SK-N-SH (cell line): Measurements from ENCODE around the gene HS3ST1. TPM values are rescaled to one million over a fixed set of nuclear protein-coding genes. Genes with fewer than 3 reads are reported as not detected.

Source experiments
- CTCF ChIA-PET: fragments of 300-600, 350-600 bp; formaldehyde crosslinking; extraction: SDS; loops from one replicate; lab custom pipeline; 2021; lab: Yijun Ruan, JAX
- POLR2A ChIA-PET: fragments of 350-600 bp; sonication (Branson Sonifier 250); formaldehyde crosslinking; extraction: SDS; loops from one replicate; lab custom pipeline; 2020; ENCODE audit warnings: antibody characterized with exemption, inconsistent platforms; lab: Yijun Ruan, JAX
- DNase-seq: peaks from one replicate; pipeline ENCODE4 v3.0.0; 2012
- H2AFZ ChIP-seq: fragments of 200-600 bp; sonication (generic); 2 replicates; pipeline ENCODE4 v1.8.1; 2016; ENCODE audit warnings: antibody characterized with exemption, mild to moderate bottlenecking, low read depth
- H3F3A ChIP-seq: fragments of 200-600 bp; sonication (generic); replicated peaks from 2 replicates; pipeline ENCODE3; 2016; ENCODE audit warnings: antibody characterized with exemption, mild to moderate bottlenecking; ENCODE audit not compliant: insufficient read depth
- H3K27ac ChIP-seq, 2 experiments: fragments of 200-500 bp in 1 of 2; fragments of 200-600 bp in 1 of 2; sonication (Bioruptor generic) in 1 of 2; sonication (generic), shearing (Covaris generic) in 1 of 2; 2 replicates each; pipeline versions ENCODE4 v1.5.1 to v1.6.1; 2014 to 2016; ENCODE audit warnings: low read depth in 2 of 2, inconsistent platforms in 1 of 2, low read length in 1 of 2, mild to moderate bottlenecking in 1 of 2, mixed read lengths in 1 of 2
- H3K27me3 ChIP-seq: fragments of 200-600 bp; sonication (generic), shearing (Covaris generic); 2 replicates; pipeline ENCODE4 v1.6.1; 2016; ENCODE audit warnings: mixed run types; ENCODE audit not compliant: insufficient read depth
- H3K36me3 ChIP-seq, 2 experiments: fragments of 200-500 bp in 1 of 2; fragments of 200-600 bp in 1 of 2; sonication (Bioruptor generic) in 1 of 2; sonication (generic) in 1 of 2; replicated peaks in 1 of 2; 2 replicates each; pipeline versions ENCODE3 to v1.5.1; 2014 to 2016; ENCODE audit warnings: low read length in 1 of 2, mild to moderate bottlenecking in 1 of 2; ENCODE audit not compliant: insufficient read depth in 2 of 2, control insufficient read depth in 1 of 2
- H3K4me1 ChIP-seq, 2 experiments: fragments of 200-500 bp in 1 of 2; fragments of 200-600 bp in 1 of 2; sonication (Bioruptor generic) in 1 of 2; sonication (generic), shearing (Covaris generic) in 1 of 2; 2 replicates each; pipeline versions ENCODE4 v1.5.1 to v1.6.1; 2014 to 2016; ENCODE audit warnings: low read depth in 1 of 2, low read length in 1 of 2, mixed run types in 1 of 2; ENCODE audit not compliant: insufficient read depth in 2 of 2, control insufficient read depth in 1 of 2
- H3K4me2 ChIP-seq: fragments of 200-600 bp; sonication (generic), shearing (Covaris generic); 2 replicates; pipeline ENCODE4 v1.6.1; 2017; ENCODE audit warnings: mixed run types
- H3K4me3 ChIP-seq, 2 experiments: fragments of 200-500 bp in 1 of 2; fragments of 200-600 bp in 1 of 2; sonication (Bioruptor generic) in 1 of 2; sonication (generic), shearing (Covaris generic) in 1 of 2; 2 replicates each; pipeline versions ENCODE4 v1.5.1 to v1.8.1; 2014 to 2016; ENCODE audit warnings: low read depth in 2 of 2, inconsistent platforms in 1 of 2, low read length in 1 of 2, mild to moderate bottlenecking in 1 of 2, mixed read lengths in 1 of 2, moderate library complexity in 1 of 2
- H3K79me2 ChIP-seq: fragments of 200-600 bp; sonication (generic); 2 replicates; pipeline ENCODE4 v1.8.1; 2017; ENCODE audit warnings: mild to moderate bottlenecking; ENCODE audit not compliant: insufficient read depth
- H3K9ac ChIP-seq: fragments of 200-600 bp; sonication (generic); 2 replicates; pipeline ENCODE4 v1.6.1; 2017; ENCODE audit warnings: mixed run types
- H3K9me2 ChIP-seq: fragments of 200-600 bp; sonication (generic); 2 replicates; pipeline ENCODE4 v1.6.1; 2017; ENCODE audit warnings: mixed run types
- H3K9me3 ChIP-seq: fragments of 200-600 bp; sonication (generic); 2 replicates; pipeline ENCODE4 v1.6.1; 2017; ENCODE audit warnings: mixed run types, mild to moderate bottlenecking, moderate library complexity
- H4K20me1 ChIP-seq: fragments of 200-600 bp; sonication (generic); 2 replicates; pipeline ENCODE4 v1.6.1; 2017; ENCODE audit warnings: mild to moderate bottlenecking, mixed run types; ENCODE audit not compliant: insufficient read depth
- CHD2 ChIP-seq: fragments of 150-350 bp; IDR thresholded peaks from 2 replicates; pipeline ENCODE4 v1.6.1; 2018; ENCODE audit warnings: low read length; ENCODE audit not compliant: partially characterized antibody
- EP300 ChIP-seq, 2 experiments: IDR thresholded peaks; 2 replicates each; pipeline versions ENCODE4 v1.4.0 to v1.6.1; 2012; ENCODE audit warnings: borderline replicate concordance in 1 of 2, low read depth in 1 of 2, low read length in 1 of 2
- EZH2phosphoT487 ChIP-seq: fragments of 200-600 bp; sonication (generic); IDR thresholded peaks from 2 replicates; pipeline ENCODE4 v1.6.1; 2017; ENCODE audit warnings: low read depth, mixed run types, mild to moderate bottlenecking, antibody characterized with exemption, moderate library complexity, borderline replicate concordance
- FOSL2 ChIP-seq: IDR thresholded peaks from 2 replicates; pipeline ENCODE4 v1.4.0; 2012; ENCODE audit warnings: low read depth, mild to moderate bottlenecking, moderate library complexity, borderline replicate concordance
- FOXJ3 ChIP-seq: sonication (generic); formaldehyde crosslinking; IDR thresholded peaks from 2 replicates; pipeline ENCODE4 v1.5.1; 2020; ENCODE audit warnings: mild to moderate bottlenecking, missing genetic modification reagents
- GABPA ChIP-seq: IDR thresholded peaks from 2 replicates; pipeline ENCODE4 v1.4.0; 2012; ENCODE audit warnings: low read depth, mild to moderate bottlenecking
- GATA2 ChIP-seq: sonication (generic); formaldehyde crosslinking; IDR thresholded peaks from 2 replicates; pipeline ENCODE4 v1.5.0; 2020; ENCODE audit warnings: mild to moderate bottlenecking, missing genetic modification reagents
- IRF3 ChIP-seq: fragments of 150-350 bp; IDR thresholded peaks from 2 replicates; pipeline ENCODE4 v1.6.1; 2016; ENCODE audit warnings: mild to moderate bottlenecking, low read depth, low read length
- JUND ChIP-seq: IDR thresholded peaks from 2 replicates; pipeline ENCODE4 v1.4.0; 2012
- NFIC ChIP-seq: IDR thresholded peaks from 2 replicates; pipeline ENCODE4 v1.4.0; 2012; ENCODE audit warnings: borderline replicate concordance
- NRF1 ChIP-seq: IDR thresholded peaks from 2 replicates; pipeline ENCODE4 v1.6.1; 2012; ENCODE audit warnings: low read depth, mild to moderate bottlenecking, low read length
- PBX3 ChIP-seq: IDR thresholded peaks from 2 replicates; pipeline ENCODE4; 2012
- POLR2AphosphoS5 ChIP-seq: IDR thresholded peaks from 2 replicates; pipeline ENCODE4 v1.6.1; 2012; ENCODE audit warnings: low read depth, low read length
- RAD21 ChIP-seq: IDR thresholded peaks from 2 replicates; pipeline ENCODE4 v1.6.1; 2012; ENCODE audit warnings: mild to moderate bottlenecking, low read length
- RCOR1 ChIP-seq: fragments of 150-350 bp; IDR thresholded peaks from 2 replicates; pipeline ENCODE4 v1.6.1; 2017; ENCODE audit warnings: antibody characterized with exemption, low read length
- RFX5 ChIP-seq: IDR thresholded peaks from 2 replicates; pipeline ENCODE4 v1.6.1; 2012; ENCODE audit warnings: mild to moderate bottlenecking, improper control_type of control experiment, low read length
- RXRA ChIP-seq: IDR thresholded peaks from 2 replicates; pipeline ENCODE4 v1.4.0; 2012; ENCODE audit warnings: low read depth, mild to moderate bottlenecking, borderline replicate concordance
- SIN3A ChIP-seq: IDR thresholded peaks from 2 replicates; pipeline ENCODE4 v1.6.1; 2012; ENCODE audit warnings: low read depth, mild to moderate bottlenecking, low read length, moderate library complexity, borderline replicate concordance
- TEAD4 ChIP-seq: IDR thresholded peaks from 2 replicates; pipeline ENCODE4 v1.4.0; 2012; ENCODE audit warnings: mild to moderate bottlenecking, borderline replicate concordance; ENCODE audit not compliant: insufficient read depth
- USF1 ChIP-seq: IDR thresholded peaks from 2 replicates; pipeline ENCODE4 v1.4.0; 2012; ENCODE audit warnings: low read depth, borderline replicate concordance
- YY1 ChIP-seq: IDR thresholded peaks from 2 replicates; pipeline ENCODE4 v1.4.0; 2012; ENCODE audit warnings: low read depth, mild to moderate bottlenecking
- WGBS: methylation state at CpG from one replicate; pipeline ENCODE4 v1.1.6; 2017; ENCODE audit warnings: low lambda C conversion rate; 5-methylcytosine and 5-hydroxymethylcytosine counted together
- polyA plus RNA-seq, 3 experiments: library from polyadenylated mRNA; depleted of rRNA; stranded (reverse); fragments of >200 nt; gene quantifications; 2 replicates each; pipeline ENCODE4 v1.2.3, GENCODE V29; 2012

The HS3ST1 gene
- polyA plus RNA-seq, 1 of the 3 experiments (the other 2 are of a cell fraction), result not detected

GRCh38 chr4:11438647-11439046 is 10.0 kb upstream of the HS3ST1 start:
- H3K36me3 ChIP-seq, result no peaks in the 10 kb centered on the region

GRCh38 chr4:11436673-11437072 is 8.0 kb upstream of the HS3ST1 start:
- H4K20me1 ChIP-seq, result no peaks in the 10 kb centered on the region
- no peaks in the 10 kb centered on the region for H3K36me3 ChIP-seq
- H3F3A ChIP-seq, result no peaks in the 10 kb centered on the region
- no peaks in the 10 kb centered on the region for H3K9me3 ChIP-seq
- H3K9ac ChIP-seq, result no peak overlapping the region
- no peak overlapping the region for H3K4me2 ChIP-seq
- ChIA-PET POLR2A (no interaction called here), CTCF (interaction anchor here (1.2 kb wide), 1 partner anchor 12 kb away, joined by 8 read pairs; no protein-coding TSS in a partner anchor)
- no peak overlapping the region for H3K27ac ChIP-seq
- no peak overlapping the region for H3K4me3 ChIP-seq
- H3K4me1 ChIP-seq, result no peaks in the 10 kb centered on the region
- H3K9me2 ChIP-seq, result no peaks in the 10 kb centered on the region
- H3K27me3 ChIP-seq, result no peaks in the 10 kb centered on the region
- DNase-seq, result no peak
- WGBS, result 18% methylated on average over 3 of the region's 5 CpGs
- H3K79me2 ChIP-seq, result no peaks in the 10 kb centered on the region
- no peak overlapping the region for H2AFZ ChIP-seq
- no peak for TF ChIP-seq EZH2phosphoT487

More at GRCh38 chr4:11438647-11439046, 10.0 kb upstream of the HS3ST1 start:
- H3K4me2 ChIP-seq, result no peak overlapping the region
- H3K27ac ChIP-seq, result no peak overlapping the region
- WGBS, result 4% methylated on average over 3 of the region's 3 CpGs
- no peaks in the 10 kb centered on the region for H3K79me2 ChIP-seq
- H3K27me3 ChIP-seq, result no peaks in the 10 kb centered on the region
- no peak for DNase-seq
- ChIA-PET CTCF (no interaction called here), POLR2A (no interaction called here)
- no peaks in the 10 kb centered on the region for H3K9me2 ChIP-seq
- H3K9ac ChIP-seq, result no peak overlapping the region
- no peak overlapping the region for H3K4me3 ChIP-seq
- no peaks in the 10 kb centered on the region for H3F3A ChIP-seq
- no peaks in the 10 kb centered on the region for H3K9me3 ChIP-seq
- no peaks in the 10 kb centered on the region for H4K20me1 ChIP-seq
- H3K4me1 ChIP-seq, result no peaks in the 10 kb centered on the region
- no peak for TF ChIP-seq JUND
- TF ChIP-seq USF1, result no peak
- TF ChIP-seq RCOR1, result no peak
- no peak for TF ChIP-seq YY1
- TF ChIP-seq GABPA, result no peak
- no peak for TF ChIP-seq IRF3
- TF ChIP-seq POLR2AphosphoS5, result no peak
- no peak for TF ChIP-seq GATA2 (CRISPR knock-in tag)
- no peak for TF ChIP-seq CHD2
- no peak for TF ChIP-seq NRF1
- H2AFZ ChIP-seq, result no peak overlapping the region

- no peak for DNase-seq
- Histone ChIP-seq H3K27ac (no peak overlapping the region), H3K36me3 (no peaks in the 10 kb centered on the region), H3K4me2 (no peak overlapping the region), H4K20me1 (no peaks in the 10 kb centered on the region), H3K4me3 (no peak overlapping the region), H3K9me2 (no peaks in the 10 kb centered on the region), H3K9ac (no peak overlapping the region), H3K79me2 (no peaks in the 10 kb centered on the region), H3K4me1 (no peaks in the 10 kb centered on the region), H2AFZ (no peak overlapping the region), H3K27me3 (no peaks in the 10 kb centered on the region), H3F3A (no peaks in the 10 kb centered on the region), H3K9me3 (no peaks in the 10 kb centered on the region)
- WGBS, result 2% methylated on average over 2 of the region's 2 CpGs
- POLR2A ChIA-PET, result no interaction called here
- CTCF ChIA-PET, result interaction anchor here (1.2 kb wide), 1 partner anchor 12 kb away, joined by 8 read pairs; no protein-coding TSS in a partner anchor
- TF ChIP-seq FOXJ3 (CRISPR knock-in tag) (no peak), SIN3A (no peak), PBX3 (no peak), TEAD4 (no peak), JUND (no peak), RFX5 (no peak), RAD21 (no peak), FOSL2 (no peak), EP300 (IDR thresholded peaks at IDR 0.05; ENCODE audit: borderline replicate concordance in 1 of 2, low read depth in 1 of 2, low read length in 1 of 2) (no peak), RXRA (no peak), NFIC (no peak), USF1 (no peak)
Observed at GRCh38 chr4:11436084-11436483, 7.4 kb upstream of the HS3ST1 start.
